Prostate gland (tissue), 2 donors: ENCODE measurements around the gene GSK3A. TPM values are rescaled to one million over a fixed set of nuclear protein-coding genes. Genes with fewer than 3 reads are reported as not detected.

Experiments used
- DNase-seq: peaks from one replicate; pipeline ENCODE4 v3.0.0-alpha.2; 2019; ENCODE audit warnings: low spot score
- H3K27ac ChIP-seq, 2 donors: fragments of 200-600 bp; sonication (generic); 2 replicates each; pipeline ENCODE4 v1.5.1; 2017 to 2019
- H3K27me3 ChIP-seq: fragments of 200-600 bp; sonication (generic); replicated peaks from 2 replicates; pipeline ENCODE4 v1.5.1; 2019; ENCODE audit not compliant: insufficient read depth
- H3K36me3 ChIP-seq, 2 donors: fragments of 200-600 bp; sonication (generic); 1 replicate in 1 of 2; 2 replicates in 1 of 2; pipeline versions ENCODE4 v1.5.1 to v1.8.1; 2017 to 2019
- H3K4me1 ChIP-seq: fragments of 200-600 bp; sonication (generic); replicated peaks from 2 replicates; pipeline ENCODE4 v1.5.1; 2019
- H3K4me3 ChIP-seq, 2 donors: fragments of 200-600 bp; sonication (generic); 2 replicates each; pipeline ENCODE4 v1.5.1; 2017 to 2019
- H3K9me3 ChIP-seq: fragments of 200-600 bp; sonication (generic); 2 replicates; pipeline ENCODE4 v1.5.1; 2017
- CTCF ChIP-seq, 4 experiments: fragments of 200-600 bp in 2 of 4; fragments of 450-650 bp in 2 of 4; sonication (generic) in 2 of 4; IDR thresholded peaks; 1 replicate in 3 of 4; 2 replicates in 1 of 4; pipeline ENCODE4 v1.5.1; 2016 to 2019; ENCODE audit warnings: antibody characterized with exemption in 4 of 4, mild to moderate bottlenecking in 2 of 4, moderate library complexity in 2 of 4
- POLR2A ChIP-seq: fragments of 450-650 bp; IDR thresholded peaks from one replicate; pipeline ENCODE4 v1.6.1; 2016; ENCODE audit warnings: antibody characterized with exemption, mild to moderate bottlenecking
- POLR2AphosphoS5 ChIP-seq: sonication (generic); formaldehyde crosslinking; IDR thresholded peaks from one replicate; pipeline ENCODE4 v1.6.1; 2017; ENCODE audit warnings: antibody characterized with exemption
- WGBS: methylation state at CpG from one replicate; pipeline ENCODE4 v1.1.5; 2018; 5-methylcytosine and 5-hydroxymethylcytosine counted together
- intact Hi-C: fragments of 100-400 bp; cut with DNase I; formaldehyde crosslinking; loops from one replicate; pipeline ENCODE4 v1.14.2; 2022
- total RNA-seq, 2 donors: library from RNA; depleted of rRNA; stranded (reverse); fragments of >200 nt; gene quantifications; one replicate each; pipeline ENCODE4 v1.1.0, GENCODE V29; 2016

Gene GSK3A
- total RNA-seq, 2 donors from 2014 or later = 37.1 to 61.6 TPM

- Histone ChIP-seq H3K9me3 (no peaks in the 10 kb centered on the region), H3K4me3 (peak overlapping the region; percentile 51 to 84), H3K27ac (peak overlapping the region; percentile 91 to 98), H3K4me1 (peaks cover 45% of the 10 kb centered on the region), H3K27me3 (no peaks in the 10 kb centered on the region), H3K36me3 (no peaks in the 10 kb centered on the region)
- intact Hi-C loops = loop anchor here (2.0 kb wide), 1 partner anchor 13 kb away; the partner anchor contains the start of gene CIC
- TF ChIP-seq POLR2A (no peak), CTCF (IDR thresholded peaks at IDR 0.05) (no peak)
- DNase-seq = no peak
- WGBS = 25% methylated on average over 7 of the region's 7 CpGs
These were observed 39.7 kb upstream of the GSK3A start for GRCh38 chr19:42281827-42282762.

GRCh38 chr19:42281146-42281826 lies 38.9 kb upstream of the GSK3A start:
- intact Hi-C loops = no loop called here
- H3K4me1 ChIP-seq = peaks cover 45% of the 10 kb centered on the region

GRCh38 chr19:42280815-42281145 lies 38.4 kb upstream of the GSK3A start:
- peak overlapping the region; percentile 51 to 84 for H3K4me3 ChIP-seq
- no peaks in the 10 kb centered on the region for H3K9me3 ChIP-seq
- no peak for TF ChIP-seq POLR2AphosphoS5
- TF ChIP-seq CTCF (IDR thresholded peaks at IDR 0.05) = no peak
- no peak for TF ChIP-seq POLR2A
- intact Hi-C loops = no loop called here
- H3K27ac ChIP-seq = peak overlapping the region; percentile 91 to 98
- peaks cover 40% of the 10 kb centered on the region for H3K4me1 ChIP-seq
- H3K27me3 ChIP-seq = no peaks in the 10 kb centered on the region
- no peaks in the 10 kb centered on the region for H3K36me3 ChIP-seq
- no peak for DNase-seq
- 2% methylated on average over 18 of the region's 20 CpGs for WGBS

More at GRCh38 chr19:42281146-42281826, 38.9 kb upstream of the GSK3A start:
- Histone ChIP-seq H3K27me3 (no peaks in the 10 kb centered on the region), H3K4me3 (peak overlapping the region; percentile 51 to 84), H3K27ac (peak overlapping the region; percentile 91 to 98), H3K9me3 (no peaks in the 10 kb centered on the region), H3K36me3 (no peaks in the 10 kb centered on the region)
- peak; percentile 78 for DNase-seq
- 5% methylated on average over 24 of the region's 25 CpGs for WGBS
- TF ChIP-seq CTCF (IDR thresholded peaks at IDR 0.05) (peak in 2 of 4 experiments; percentile 22 to 25), POLR2AphosphoS5 (peak; percentile 45), POLR2A (peak; percentile 41)

- intact Hi-C loops = loop anchor here (2.0 kb wide), 1 partner anchor 33 kb away; no protein-coding TSS in a partner anchor
- Histone ChIP-seq H3K27ac (peak overlapping the region; percentile 91 to 98), H3K4me1 (peaks cover 33% of the 10 kb centered on the region), H3K9me3 (no peaks in the 10 kb centered on the region), H3K4me3 (peak overlapping the region; percentile 51 to 84), H3K27me3 (no peaks in the 10 kb centered on the region), H3K36me3 (no peaks in the 10 kb centered on the region)
- peak; percentile 92 for DNase-seq
- TF ChIP-seq POLR2AphosphoS5 (peak; percentile 76), CTCF (IDR thresholded peaks at IDR 0.05) (peak; percentile 78 to 97 (median 92)), POLR2A (peak; percentile 75)
- WGBS = under 1% methylated on average over 47 of the region's 89 CpGs
These were observed 37.8 kb upstream of the GSK3A start for GRCh38 chr19:42279902-42280814.
